DLD1 (cell line): ENCODE results near the gene SMARCD1.

ENCODE experiments used
- in situ Hi-C: cut with HindIII; loops from 2 replicates; pipeline ENCODE4 v1.10.0; 2017; ENCODE audit warnings: low sequenced_read_pairs

SMARCD1 gene

GRCh38 chr12:50102646-50103309 lies 17.6 kb downstream of the SMARCD1 start:
- in situ Hi-C loops = no loop called here

- in situ Hi-C loops = no loop called here
Measured at GRCh38 chr12:50103351-50103750, 18.2 kb downstream of the SMARCD1 start.

GRCh38 chr12:50103767-50104321 lies 18.7 kb downstream of the SMARCD1 start, which contains the start of gene GPD1:
Gene GPD1 (plus strand): TSS chr12:50104008. CDS start chr12:50104051, 43 bp downstream.
- in situ Hi-C loops = no loop called here

GRCh38 chr12:50104417-50105366 lies 19.6 kb downstream of the SMARCD1 start:
- in situ Hi-C loops = no loop called here

DNA sequence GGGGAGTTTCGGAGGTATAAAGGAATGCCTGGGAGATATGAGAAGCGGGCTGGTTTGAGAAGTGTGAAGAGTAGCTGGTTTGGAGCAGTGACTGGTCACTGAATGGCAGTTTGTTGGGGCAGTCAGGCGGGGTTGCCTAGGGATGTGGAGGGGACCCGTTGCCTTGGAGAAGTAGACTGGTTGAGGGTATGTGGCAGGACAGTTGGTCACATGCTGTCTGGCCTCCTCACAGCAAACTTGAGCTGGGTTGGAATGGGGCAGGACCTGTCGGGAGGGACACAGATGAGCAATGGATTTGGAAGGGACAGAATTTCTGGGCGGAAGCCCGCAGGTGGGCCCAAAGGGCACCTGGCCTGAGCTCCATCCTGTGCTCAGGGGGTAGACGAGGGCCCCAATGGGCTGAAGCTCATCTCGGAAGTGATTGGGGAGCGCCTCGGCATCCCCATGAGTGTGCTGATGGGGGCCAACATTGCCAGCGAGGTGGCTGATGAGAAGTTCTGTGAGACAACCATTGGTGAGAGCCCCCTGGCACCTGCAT lies 20.8 kb downstream of the SMARCD1 start:
- in situ Hi-C loops = no loop called here

- in situ Hi-C loops = no loop called here
Measured at GRCh38 chr12:50106907-50107306, 21.8 kb downstream of the SMARCD1 start.

DNA sequence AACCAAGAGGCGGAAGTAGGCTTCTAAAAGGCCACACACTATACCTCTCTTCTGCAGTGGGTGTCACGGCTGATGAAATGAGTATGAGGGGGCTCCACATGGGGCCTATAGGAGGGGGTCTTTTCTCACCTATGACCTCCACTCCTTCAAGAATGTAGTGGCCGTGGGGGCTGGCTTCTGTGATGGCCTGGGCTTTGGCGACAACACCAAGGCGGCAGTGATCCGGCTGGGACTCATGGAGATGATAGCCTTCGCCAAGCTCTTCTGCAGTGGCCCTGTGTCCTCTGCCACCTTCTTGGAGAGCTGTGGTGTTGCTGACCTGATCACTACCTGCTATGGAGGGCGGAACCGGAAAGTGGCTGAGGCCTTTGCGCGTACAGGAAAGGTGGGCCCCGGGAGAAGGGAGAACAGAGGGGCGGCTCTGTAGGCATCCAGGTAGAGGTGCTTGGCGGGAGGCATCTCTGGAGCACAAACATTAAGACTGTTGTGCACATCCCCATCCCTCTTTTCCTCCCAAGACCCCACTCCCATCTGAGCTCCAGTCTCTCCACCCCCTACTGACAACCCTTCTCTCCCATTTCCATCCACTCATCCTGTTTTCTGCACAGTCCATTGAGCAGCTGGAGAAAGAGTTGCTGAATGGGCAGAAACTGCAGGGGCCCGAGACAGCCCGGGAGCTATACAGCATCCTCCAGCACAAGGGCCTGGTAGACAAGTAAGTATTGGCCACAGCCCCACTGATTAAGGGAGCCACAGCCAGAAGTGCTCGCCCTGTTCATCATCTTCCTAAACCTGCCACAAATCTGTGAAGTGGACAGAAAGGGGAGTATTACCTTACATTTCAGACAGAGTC lies 22.5 kb downstream of the SMARCD1 start:
- in situ Hi-C loops = no loop called here

DNA sequence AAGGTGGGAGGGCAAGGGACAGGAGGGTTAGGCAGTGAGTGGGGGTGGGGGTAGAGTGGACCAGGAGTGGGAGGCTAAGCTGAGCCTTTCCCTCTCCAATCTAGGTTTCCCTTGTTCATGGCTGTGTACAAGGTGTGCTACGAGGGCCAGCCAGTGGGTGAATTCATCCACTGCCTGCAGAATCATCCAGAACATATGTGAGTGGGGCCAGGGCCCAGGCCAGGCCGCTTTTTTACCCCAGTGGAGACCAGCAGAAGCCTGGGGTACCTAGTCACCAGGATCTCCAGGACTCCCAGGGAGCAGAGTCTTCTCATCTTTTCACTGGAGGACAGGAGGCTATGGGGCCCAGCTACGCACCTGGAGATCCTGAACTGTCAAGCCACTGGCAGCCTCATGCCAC lies 24.2 kb downstream of the SMARCD1 start:
- in situ Hi-C loops = no loop called here

DNA sequence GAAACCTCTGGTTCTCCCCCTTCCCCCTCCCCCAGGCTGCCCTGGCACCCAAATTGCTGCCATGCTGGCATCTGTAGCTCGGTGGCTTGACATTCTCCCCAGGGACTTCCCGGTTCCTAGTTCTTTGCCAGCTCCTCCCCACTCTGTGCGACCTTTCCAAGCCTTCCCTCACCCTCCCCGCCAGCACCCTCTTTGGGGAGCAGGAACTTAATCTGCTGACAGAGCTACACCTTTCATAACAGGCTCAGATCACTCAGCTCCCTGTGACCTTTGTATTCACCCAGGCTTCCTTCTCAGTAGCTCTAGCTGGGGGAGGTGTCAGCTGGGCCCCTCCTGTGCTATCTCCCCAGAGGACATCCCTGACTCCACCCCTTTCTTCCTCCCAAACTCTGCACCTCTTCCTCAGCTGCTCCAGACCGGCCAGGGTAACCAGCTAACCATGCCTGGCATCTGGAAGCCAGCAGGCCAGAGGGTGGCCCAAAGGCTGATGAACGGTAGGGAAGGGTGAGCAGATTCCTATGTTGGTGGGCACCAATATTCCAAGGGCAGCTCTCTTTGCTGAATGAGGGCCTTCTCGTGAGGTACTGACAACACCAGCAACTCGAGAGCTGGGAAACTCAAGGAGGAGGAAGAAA lies 25.1 kb downstream of the SMARCD1 start:
- in situ Hi-C loops = no loop called here

GRCh38 chr12:50110762-50111351 lies 25.7 kb downstream of the SMARCD1 start:
- in situ Hi-C loops = no loop called here

GRCh38 chr12:50111395-50111692 lies 26.2 kb downstream of the SMARCD1 start:
- in situ Hi-C loops = no loop called here

GRCh38 chr12:50111693-50112455 lies 26.7 kb downstream of the SMARCD1 start, which contains the start of gene COX14:
Gene COX14 (plus strand): TSS chr12:50112236. CDS start chr12:50120044, 7,808 bp downstream.
- in situ Hi-C loops = no loop called here

DNA sequence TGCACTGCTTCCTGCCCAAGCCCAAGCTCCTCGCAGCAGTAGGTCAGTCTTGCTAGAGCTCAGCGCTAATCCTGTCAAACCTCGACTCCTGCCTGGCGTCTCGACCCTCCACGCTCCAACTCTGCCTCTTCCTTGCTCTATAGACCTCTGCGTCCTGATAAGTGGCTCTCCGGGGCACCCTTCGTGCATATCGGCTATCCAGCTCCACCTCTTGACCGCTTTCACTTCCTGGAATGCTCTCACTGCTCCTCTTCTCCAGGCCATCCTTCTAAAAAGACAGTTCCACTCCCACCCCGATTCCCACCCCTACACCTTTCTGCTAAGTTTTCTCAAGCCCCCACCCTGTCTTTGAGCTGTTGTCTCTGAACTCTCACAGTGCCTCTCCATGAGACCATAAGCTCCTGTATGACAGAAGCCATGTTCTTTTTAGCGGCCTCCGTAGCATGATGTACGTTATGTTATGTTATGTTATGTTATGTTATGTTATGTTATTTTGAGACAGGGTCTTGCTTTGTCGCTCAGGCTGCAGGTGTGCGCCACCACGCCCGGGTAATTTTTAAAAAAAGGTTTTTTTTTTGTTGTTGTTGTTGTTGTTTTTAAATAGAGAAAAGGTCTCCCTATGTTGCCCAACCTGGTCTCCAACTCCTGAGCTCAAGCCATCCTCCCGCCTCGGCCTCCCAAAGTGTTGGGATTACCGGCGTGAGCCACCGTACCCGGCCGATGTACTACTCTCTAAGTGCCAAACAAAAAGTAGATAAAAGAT lies 27.5 kb downstream of the SMARCD1 start:
- in situ Hi-C loops = no loop called here

DNA sequence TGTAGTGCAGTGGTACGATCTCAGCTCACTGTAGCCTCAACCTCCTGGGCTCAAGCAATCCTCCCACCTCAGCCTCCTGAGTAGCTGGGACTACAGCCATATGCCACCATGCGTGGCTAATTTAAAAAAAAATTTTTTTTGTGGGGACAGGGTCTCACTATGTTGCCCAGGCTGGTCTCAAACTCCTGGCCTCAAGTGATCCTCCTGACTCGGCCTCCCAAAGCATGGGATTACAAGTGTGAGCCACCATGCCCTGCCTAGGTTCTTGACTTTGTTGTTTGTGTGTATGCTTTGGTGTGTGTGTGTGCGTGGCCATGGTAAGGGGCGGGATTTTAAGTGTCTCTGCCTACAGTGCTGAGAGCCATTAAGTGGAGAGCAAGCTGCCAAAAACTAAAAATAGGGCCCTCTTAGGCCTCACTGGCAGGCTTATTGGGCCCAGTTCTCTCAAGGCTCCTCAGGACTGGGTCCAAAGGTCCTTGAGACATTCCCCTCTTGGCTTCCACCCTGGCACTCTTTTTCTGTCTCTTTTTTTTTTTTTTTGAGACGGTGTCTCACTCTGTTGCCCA lies 32.0 kb downstream of the SMARCD1 start:
- in situ Hi-C loops = no loop called here

GRCh38 chr12:50119387-50119786 lies 34.2 kb downstream of the SMARCD1 start:
- in situ Hi-C loops = no loop called here

DNA sequence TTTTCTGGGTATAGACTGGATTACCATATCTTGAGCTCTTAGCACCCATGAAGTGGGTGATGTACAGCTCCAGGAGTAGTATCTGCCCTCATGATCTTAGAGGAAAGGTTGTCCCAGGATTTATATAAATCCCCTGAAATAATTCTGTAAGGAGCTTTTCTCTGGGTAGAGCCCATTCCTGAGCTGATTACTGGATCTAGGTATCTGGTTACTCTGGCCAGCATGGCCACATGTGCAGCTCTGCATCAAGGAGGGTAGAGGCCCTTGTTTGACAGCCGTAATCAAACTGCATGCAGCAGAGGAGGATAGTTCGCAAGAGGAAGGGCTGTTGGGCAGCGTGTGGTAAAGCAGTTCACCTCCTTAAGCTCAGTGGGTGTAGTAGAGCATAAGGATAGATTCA lies 35.4 kb downstream of the SMARCD1 start:
- in situ Hi-C loops = no loop called here

- in situ Hi-C loops = no loop called here
Measured at GRCh38 chr12:50120953-50121352, 35.8 kb downstream of the SMARCD1 start.

GRCh38 chr12:50121641-50122040 lies 36.5 kb downstream of the SMARCD1 start:
- in situ Hi-C loops = no loop called here
